HG03558 (cell line): Measurements from ENCODE around the gene EPB41.
"Not testable (repeated sequence)": the region's sequence is repeated elsewhere in the genome, so short reads cannot be mapped to it uniquely, and the experiment has no call there.

ENCODE experiments used
- ATAC-seq: cut with Tn5 transposase; IDR thresholded peaks from one replicate; pipeline ENCODE4 v1.9.1; 2021; ENCODE audit warnings: moderate number of reproducible peaks; ENCODE audit not compliant: unreplicated experiment; ENCODE audit errors: extremely low read depth

Gene EPB41

DNA sequence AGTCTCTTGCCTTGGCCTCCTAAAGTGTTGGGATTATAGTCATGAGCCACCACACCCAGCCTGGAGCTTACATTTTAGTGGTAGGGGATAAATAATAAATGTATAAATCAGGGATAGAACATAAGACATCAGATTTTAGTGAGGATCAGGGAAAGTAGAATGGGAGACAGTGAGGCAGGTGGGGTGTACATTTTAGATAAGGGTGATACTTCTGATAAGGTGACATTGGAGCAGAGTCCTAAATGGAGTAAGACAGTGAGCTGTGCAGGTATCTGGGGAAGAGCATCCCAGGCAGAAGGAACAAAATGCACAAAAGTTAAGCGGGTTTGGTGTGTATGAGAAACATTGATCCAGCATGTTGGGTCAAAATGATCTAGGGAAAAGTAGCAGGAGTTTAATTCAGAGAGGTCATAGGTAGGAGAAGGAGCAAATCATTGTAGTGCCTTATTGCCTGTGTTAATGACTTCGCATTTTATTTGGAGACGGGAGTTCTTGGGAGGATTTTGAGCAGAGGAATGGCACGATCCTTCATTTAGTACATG, 11.1 kb downstream of the EPB41 start:
- no peak for ATAC-seq

DNA sequence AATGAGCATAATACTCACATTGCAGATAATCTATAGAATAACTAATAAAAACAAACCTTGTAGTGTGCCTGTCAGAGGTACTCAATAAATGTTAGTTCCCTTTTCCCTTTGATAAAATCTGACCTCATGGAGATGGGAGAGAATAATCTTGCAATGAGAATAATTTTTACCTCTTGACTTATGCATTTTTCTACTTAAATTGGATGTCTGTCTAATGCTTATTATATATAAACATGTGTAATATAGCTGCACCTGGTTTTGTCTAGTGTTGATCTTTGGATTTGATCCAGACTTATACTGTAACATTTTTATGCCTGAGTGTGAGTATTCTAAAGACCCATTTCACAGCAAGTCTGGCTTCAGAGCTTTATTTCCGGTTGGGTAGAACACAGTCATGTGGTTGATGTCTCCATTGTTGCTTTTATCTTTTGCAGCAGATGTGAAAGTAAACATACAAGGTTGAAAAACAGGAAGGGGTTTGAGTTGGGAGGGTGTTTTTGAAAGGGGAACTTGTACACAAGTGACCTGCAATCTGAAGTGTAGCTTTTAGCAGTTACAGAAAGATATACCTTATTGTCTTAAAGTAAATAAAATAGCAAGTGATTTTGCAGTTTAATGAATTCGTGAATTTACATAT, 12.4 kb downstream of the EPB41 start:
- peak; percentile 83 for ATAC-seq

DNA sequence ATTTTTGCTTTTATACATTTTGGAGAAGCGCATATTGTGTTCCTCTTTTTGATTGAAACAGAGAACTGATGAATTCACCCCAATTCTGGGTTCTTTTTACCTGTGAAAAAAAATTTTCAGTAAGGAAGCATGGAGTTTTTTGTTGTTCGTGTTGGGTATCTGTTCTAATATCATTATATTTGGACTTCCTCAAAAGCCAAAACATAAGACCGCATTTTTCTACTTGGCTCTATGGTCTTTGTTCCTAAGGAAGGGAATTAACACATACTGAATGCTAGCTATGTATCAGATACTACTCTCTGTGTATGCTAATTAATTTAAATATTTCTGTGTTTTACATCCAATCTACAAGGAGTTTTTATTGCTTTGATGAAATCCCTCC, 12.9 kb downstream of the EPB41 start:
- ATAC-seq: no peak

DNA sequence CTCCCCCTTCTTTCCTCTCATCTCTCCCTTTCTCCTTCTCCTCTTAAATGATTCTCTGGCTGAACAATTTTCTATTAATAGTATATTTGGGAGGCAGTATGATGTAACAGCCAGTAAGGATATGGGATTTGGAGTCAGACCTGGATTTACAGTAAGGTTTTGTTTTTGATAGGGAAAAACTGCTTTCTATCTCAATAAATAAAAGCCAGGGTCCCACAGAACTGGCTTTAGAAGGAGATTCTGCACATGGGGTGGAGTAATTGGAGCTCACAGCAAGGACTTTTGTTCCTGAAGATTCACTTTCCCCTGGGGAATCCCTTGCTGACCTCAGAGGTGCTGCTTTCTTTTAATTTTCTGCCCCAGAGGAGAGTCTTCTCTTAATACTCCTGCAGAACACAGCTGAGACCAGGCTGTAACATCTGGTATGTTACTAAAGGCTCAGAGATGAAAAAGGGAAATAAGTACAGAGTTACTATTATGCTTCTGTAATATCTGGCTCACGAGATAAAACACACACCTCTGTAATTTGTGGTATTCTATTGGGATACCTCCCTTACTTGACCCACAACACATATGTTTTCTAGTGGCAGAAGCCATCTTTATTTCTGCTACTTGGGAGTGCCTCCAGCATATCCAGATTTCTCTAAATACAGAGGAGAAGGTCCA, 13.4 kb downstream of the EPB41 start:
- no peak for ATAC-seq

DNA sequence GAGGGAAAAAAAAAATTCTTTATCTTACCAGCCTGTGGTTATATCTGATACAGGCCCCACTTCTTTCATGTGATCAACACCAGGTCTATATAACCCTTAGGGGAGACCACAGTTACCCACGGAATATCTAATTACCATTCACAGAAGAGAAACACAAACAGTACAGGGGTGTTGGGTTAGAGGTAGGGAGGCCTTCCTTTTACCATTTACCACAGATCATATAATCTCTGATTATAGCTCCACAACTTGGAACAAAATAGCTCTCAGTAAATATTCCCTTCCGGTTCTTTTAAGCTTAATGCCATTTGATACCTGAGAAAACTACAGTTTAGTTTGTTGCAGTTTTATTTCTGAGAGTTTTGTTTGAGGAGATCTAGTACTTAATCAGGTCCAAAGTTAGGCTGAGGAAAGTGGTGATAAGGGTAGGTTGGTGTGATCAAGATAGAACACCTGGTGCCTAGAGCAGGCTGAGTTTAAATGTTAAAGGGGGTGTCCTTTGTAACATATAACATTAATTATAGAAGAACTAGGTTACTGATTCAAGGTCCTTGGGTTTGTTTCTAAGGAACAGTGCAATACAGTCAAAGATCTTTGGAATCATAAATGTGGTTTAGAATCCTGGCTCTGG, 14.1 kb downstream of the EPB41 start:
- ATAC-seq: no peak

DNA sequence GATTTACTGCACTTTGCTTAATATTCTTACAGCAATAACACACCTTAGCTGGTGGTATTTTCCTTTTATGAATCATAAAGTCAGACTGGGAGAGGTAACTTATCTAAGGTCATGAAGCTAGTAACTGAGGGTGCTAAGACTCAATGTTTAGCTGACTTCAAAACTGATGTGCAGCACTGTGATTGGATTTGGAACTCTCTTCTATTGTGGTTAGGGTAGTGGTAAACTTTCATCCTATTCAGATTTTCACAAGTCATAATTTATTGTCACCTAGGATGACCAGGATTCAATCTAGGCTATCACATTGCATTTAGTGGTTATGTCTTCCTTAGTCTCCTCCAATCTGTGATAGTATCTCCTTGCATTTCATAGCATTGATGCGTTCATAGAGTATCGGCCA, 18.9 kb downstream of the EPB41 start:
- ATAC-seq: no peak

DNA sequence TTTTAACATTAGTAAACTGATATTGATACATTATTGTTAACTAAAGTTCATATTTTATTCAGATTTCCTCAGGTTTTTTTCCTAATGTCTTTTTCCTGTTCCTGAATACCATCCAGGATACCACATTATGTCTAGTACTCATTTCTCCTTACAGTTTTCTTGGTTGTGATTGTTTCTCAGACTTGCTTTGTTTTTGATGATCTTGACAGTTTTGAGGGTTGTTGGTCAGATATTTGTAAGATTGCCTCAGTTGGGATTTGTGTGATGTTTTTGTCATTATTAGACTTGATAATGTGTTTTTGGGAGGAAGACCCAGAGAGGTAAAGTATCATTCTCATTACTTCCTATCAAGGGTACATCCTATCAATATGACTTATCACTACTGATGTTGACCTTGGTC, 19.5 kb downstream of the EPB41 start:
- ATAC-seq: no peak

DNA sequence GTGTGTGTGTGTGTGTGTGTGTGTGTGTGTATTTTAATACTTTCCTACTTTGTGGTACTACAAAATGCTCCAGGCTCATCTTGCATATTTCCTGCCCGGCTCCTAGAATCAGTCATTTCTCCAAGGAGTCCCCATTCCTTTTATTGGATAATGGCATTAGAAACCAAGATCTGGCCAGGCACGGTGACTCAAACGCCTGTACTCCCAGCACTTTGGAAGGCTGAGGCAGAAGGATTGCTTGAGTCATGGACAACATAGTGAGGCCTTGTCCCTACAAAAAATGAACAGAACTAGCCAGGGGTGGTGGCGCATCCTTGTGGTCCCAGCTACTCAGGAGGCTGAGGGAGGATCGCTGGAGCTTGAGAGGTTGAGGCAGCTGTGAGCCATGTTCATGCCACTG, 20.3 kb downstream of the EPB41 start:
- no peak for ATAC-seq

DNA sequence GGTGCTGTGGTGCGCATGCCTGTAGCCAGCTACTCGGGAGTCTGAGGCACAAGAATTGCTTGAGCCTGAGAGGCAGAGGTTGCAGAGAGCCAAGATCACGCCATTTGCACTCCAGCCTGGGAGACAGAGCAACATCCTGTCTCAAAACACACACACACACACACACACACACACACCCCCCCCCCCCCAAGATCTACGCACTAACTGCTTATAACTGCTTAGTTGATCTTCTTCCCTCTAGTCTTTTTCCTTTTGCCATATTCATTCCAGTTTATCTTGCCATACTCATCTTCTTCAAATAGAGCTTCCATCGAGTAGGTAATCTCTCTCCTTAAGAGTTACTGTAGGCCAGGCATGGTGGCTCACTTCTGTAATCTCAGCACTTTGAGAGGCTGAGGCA, 20.9 kb downstream of the EPB41 start:
- no peak for ATAC-seq

DNA sequence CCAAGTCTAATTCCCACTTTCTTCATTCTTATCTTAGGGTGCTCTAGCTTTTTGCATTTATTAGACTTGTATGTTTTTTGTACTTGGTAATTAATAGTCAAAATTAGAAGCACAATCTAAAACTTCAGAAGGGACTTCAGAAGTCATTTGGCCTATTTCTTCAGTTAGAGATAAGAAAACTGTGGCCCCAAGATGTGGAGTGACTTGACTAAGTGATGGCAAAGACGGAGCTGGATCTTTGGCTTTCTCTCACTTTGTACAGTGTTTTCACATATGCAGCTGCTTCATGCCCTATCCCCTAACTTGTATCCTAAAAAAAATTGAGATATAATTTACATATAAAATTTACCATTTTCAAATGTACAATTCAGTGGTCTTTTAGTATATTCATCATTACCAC, 21.7 kb downstream of the EPB41 start:
- ATAC-seq: no peak

DNA sequence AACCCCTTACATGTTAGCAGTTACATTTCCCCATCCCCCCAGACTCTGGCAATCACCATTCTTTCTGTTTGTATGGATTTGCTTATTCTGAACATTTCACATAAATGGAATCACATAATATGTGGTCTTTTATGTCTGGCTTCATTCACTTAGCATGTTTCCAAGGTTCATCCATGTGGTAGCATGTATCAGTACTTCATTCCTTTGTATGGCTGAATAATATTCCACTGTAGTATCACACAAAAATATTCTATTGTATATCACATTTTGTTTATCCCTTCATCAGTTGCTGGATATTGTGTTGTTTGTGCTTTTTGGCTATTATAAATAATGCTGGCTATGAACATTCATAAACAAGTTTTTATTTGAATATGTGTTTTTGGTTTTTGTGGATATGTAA, 22.2 kb downstream of the EPB41 start:
- ATAC-seq: no peak

DNA sequence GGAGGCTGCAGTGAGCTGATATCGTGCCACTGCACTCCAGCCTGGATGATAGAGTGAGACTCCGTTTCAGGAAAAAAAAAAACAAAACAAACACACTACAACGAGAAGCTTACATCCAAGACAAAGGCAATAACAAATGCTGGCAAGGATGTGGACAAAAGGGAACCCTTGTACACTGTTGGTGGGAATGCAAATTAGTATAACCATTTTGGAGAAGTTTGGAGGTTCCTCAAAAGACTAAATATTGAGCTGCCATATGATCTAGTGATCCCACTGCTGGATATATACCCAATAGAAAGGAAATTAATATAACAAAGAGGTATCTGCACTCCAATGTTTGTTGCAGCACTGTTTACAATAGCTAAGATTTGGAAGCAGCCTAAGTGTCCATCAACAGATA, 29.2 kb downstream of the EPB41 start:
- ATAC-seq: not testable (repeated sequence)

DNA sequence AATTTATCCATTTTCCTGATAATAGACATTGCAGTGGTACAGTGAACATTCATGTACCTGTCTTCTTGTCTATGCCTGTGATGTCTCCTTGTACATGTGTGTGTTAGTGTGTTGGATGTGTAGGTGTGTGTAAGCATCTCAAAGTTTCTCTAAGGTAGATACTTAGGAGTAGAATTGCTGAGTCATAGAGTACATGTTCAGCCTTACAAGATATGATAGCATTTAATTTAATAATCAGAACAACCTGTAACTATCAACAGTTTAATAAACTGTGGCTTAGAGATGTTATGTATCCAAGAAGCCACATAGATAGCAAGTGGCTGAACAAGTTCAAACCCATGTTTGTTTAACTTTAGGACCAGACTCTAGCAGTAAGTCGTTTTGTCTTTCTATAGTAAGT, 35.6 kb downstream of the EPB41 start:
- ATAC-seq: no peak

DNA sequence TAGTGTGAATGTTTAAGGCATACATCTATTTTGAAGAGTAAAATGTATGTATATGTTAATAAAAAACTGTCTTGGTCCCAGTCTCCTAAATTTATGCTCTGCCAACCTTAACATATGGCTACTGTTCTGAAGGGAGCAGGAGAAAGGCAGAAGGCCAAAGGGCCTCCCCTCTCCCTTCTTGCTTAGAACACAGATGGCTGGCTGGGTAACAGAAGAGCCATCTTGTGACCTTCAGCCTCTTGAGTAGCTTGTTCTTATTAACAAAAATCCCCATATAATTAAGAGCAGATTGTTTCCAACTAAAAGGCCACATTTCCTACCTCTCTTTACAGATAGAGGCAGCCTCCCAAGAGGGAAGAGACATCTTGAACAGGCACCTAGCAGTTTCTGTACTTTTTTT, 36.1 kb downstream of the EPB41 start:
- ATAC-seq: no peak

DNA sequence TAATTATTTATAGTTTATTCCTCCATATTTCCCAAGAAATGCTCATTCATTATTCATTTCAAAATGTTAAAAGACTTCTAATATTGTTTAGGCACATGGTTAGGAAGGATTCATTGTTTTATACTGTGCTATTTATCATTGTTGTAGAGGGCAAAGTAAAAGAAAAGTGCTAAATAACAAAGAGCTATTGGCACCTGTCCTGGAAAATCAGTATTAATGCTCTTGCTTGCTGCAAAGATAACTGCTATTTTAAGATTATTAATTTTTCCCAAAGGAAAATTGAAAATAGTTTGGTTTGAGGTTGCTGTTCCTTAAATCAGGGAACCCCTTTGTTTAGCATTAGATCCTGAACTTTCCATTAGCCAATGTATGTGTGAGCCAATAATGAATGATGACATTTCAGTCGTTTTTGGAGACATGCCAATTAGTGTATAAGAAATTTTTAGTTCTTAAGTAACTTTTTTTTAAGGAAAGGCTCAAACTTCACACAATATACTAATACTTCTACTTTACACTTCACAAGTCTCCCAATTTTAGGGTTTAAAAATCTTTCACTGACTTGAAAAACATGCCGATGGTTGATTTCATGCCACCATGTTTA, 39.9 kb downstream of the EPB41 start:
- no peak for ATAC-seq

DNA sequence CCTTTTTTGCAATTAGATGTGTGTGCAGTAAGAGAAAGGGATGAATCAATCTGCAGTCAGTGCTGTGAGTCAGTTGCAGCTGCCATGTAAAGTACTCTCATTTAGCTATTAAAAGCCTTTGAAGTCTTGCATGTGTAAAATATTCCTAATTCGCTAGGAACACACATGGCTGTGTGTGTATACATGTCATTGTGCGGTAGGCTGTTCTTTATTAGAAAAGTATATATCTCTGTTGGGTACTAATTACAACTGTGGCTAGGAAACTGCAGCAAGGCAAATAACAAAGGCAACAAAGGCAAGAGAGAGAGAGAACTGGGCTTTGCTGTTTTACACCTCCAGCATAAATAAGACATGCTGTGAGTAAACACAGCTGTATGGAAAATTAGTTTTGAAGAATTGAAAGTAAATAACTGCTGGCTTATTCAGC, 41.7 kb downstream of the EPB41 start:
- no peak for ATAC-seq

DNA sequence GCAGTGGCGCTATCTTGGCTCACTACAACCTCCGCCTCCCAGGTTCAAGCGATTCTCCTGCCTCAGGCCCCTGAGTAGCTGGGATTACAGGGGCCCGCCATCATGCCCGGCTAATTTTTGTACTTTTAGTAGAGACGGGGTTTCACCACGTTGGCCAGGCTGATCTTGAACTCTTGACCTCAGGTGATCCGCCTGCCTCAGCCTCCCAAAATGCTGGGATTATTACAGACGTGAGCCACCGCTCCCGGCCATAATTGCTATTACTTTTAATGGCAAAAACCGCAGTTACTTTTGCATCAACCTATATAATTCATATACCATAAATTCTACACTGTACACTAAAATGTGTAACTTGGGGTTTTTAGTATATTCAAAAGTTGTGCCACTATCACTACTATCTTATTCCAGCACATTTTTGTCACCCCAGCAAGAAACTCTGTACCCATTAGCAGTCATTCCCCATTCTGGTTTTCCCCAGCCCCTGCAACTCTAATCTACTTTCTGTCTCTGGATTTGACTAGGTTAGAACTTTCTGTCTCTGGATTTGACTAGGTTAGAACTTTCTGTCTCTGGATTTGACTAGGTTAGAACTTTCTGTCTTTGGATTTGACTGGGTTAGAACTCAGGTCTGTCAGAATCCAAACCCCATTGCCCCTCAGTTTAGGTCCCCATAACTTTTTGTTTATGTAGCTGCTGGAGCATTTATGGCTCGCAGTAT, 47.9 kb downstream of the EPB41 start:
- not testable (repeated sequence) for ATAC-seq

DNA sequence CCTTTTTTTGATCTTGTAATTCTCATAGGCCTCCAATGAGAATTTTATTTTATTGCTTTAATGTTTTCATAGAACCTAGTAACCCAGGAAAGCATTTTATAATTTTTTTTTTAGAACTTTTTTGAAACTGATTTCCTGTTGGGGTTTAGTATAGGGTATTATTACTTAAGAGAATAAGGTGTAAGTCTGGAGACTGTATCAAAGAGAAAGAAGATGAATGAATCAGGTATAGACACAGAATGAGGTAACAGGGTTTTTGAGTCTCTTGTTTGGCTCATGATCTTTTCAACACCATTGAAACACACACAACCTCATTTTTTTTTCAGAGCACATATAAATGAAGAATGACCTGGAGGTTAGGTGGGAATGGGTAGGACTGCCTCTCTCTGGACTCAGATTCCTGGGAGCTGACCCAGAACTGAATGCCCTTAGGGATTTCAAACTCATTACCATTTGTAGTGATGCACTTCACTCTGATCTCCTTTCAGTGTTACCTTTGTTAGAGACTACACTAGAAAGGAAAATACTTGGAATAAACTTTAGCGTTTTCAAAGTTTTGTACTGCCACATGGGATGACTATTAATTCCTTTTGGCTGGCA, 51.0 kb downstream of the EPB41 start:
- no peak for ATAC-seq

DNA sequence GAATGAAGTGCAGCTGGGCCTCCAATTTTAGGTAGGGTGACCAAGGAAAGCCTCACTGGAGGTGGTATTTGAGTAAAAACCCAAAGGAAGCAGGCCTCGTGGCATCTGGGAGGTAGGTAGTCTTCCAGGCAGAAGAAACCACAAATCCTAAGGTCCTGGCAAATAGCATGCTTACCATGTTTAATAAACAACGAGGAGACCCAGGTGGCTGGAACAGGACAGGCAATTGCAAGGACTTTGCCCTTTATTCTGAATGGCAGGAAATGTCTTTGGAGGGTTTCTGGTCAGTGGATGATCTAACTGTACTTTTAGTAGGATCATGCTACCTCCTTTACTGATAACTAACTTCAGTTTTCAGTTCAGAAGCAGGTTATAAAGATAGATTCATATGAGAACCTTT, 52.2 kb downstream of the EPB41 start:
- ATAC-seq: no peak
